ENCODE measurements around the gene SSBP3.

DNA sequence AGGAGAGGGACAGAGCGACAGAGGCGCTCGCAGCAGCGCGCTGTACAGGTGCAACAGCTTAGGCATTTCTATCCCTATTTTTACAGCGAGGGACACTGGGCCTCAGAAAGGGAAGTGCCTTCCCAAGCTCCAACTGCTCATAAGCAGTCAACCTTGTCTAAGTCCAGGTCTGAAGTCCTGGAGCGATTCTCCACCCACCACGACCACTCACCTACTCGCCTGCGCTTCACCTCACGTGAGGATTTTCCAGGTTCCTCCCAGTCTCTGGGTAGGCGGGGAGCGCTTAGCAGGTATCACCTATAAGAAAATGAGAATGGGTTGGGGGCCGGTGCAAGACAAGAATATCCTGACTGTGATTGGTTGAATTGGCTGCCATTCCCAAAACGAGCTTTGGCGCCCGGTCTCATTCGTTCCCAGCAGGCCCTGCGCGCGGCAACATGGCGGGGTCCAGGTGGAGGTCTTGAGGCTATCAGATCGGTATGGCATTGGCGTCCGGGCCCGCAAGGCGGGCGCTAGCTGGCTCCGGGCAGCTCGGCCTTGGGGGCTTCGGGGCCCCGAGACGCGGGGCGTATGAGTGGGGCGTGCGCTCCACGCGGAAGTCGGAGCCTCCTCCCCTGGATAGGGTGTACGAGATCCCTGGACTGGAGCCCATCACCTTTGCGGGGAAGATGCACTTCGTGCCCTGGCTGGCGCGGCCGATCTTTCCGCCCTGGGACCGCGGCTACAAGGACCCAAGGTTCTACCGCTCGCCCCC is 206.3 kb downstream of the SSBP3 start, which contains the start of the genes CYB5RL and MRPL37:
- TF ChIP-seq, protein P1, sequence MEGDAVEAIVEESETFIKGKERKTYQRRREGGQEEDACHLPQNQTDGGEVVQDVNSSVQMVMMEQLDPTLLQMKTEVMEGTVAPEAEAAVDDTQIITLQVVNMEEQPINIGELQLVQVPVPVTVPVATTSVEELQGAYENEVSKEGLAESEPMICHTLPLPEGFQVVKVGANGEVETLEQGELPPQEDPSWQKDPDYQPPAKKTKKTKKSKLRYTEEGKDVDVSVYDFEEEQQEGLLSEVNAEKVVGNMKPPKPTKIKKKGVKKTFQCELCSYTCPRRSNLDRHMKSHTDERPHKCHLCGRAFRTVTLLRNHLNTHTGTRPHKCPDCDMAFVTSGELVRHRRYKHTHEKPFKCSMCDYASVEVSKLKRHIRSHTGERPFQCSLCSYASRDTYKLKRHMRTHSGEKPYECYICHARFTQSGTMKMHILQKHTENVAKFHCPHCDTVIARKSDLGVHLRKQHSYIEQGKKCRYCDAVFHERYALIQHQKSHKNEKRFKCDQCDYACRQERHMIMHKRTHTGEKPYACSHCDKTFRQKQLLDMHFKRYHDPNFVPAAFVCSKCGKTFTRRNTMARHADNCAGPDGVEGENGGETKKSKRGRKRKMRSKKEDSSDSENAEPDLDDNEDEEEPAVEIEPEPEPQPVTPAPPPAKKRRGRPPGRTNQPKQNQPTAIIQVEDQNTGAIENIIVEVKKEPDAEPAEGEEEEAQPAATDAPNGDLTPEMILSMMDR (conservative IDR thresholded peaks at IDR 0.05), result no peak
- TF ChIP-seq EZH2 (IDR thresholded peaks at IDR 0.05; ENCODE audit: low read depth), result no peak
